NCI-H146 treated with DMSO at 0.1 percent for 48 hours (cell line): Measurements from ENCODE around the gene ITPKB.

Source experiments
- DNase-seq: peaks from one replicate; lab custom pipeline; 2025; ENCODE audit not compliant: unreplicated experiment; lab: John Stamatoyannopoulos, UW

The ITPKB gene

DNA sequence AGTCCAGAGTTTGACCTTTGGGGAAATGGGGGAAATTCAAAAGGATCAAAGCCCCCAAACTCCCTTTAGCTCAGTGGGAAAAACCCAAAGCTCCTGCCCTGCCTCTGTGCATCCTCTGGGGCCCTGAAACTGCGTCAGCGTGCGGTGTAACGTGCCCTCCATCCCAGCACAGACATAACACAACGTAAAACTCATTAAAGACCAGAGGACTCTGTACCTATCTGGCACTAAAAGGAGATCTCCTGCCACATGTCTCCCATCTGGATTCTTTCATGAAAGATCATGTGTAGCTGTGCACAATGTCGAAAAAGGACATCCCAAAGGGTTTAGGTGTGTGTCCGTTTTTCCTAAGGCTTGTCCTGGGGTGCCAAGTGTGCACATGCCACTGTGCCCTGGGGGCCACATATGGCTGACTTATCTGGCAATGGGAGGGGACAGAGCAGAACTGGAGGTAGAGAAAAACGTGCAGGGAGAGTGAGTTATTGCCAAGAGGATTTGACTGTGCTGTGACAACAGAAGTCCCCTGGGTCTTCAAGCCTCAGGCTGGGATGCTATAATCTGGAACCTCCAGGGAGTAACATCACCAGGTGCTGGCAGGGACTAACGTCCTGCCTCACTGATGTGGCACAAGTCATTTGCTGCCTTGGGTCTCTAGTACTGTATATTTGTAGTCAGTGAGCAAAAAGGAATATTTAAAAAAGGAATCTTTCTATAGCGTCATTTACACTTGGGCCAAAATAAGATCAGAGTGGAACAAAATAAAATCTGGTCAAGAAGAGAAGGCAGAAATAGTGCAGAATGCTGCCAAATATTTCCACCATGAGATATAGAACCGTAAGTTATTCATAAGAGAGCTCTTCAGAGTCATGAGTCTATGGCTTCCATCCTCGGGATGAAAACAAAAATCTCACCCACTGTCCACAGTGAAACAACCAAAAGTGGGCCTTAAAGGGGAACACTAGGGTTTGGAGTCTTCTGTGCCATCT lies 52.3 kb downstream of the ITPKB start:
- no peak for DNase-seq

DNA sequence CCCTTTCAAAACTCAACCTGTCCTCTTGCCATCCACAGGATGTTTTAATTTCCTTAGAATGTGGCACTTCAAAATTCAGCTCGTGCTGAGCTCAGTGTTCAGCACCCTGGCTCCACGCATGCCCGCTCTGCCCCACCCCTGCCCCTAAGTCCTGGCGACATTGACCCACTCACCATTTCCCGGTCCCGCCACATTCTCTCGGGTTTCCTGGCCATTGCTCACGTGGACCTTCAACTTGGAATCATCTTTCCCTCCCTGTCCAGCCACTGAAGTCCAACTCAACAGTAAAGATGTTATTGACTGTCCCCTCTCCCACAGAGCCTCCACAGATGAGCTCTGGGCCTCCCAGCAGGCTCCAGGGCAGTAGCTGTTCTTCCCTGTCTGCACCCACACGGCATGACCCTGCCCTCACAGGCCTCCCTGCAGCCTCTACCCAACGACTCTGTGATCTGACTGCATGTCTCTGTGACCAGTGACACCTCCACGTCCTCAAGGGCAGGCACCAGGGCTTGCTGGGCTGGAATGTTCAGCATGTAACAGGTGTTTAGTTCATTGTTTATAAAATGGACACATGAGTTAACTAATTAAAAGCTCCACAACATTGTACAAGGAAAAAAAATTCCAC lies 53.8 kb downstream of the ITPKB start:
- DNase-seq: no peak

DNA sequence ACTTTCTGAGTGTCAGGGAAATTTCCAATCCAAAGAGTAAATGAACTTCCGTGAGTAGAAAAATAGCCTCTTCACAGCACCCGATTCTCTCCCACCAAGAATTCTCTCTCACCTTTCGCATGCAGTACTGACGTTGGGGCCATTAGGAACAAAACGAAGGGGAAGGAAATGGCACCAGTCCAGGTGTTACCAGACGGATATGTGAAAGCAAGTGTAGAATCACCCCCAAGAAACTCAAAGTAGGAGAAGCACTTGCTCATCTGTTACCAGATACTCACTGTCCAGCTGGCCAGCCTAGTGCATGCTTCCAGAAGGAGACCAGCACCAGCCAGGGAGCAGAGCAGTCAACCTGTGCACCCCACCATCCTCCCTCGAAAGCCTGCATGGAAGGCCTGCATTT lies 55.1 kb downstream of the ITPKB start:
- DNase-seq: no peak

DNA sequence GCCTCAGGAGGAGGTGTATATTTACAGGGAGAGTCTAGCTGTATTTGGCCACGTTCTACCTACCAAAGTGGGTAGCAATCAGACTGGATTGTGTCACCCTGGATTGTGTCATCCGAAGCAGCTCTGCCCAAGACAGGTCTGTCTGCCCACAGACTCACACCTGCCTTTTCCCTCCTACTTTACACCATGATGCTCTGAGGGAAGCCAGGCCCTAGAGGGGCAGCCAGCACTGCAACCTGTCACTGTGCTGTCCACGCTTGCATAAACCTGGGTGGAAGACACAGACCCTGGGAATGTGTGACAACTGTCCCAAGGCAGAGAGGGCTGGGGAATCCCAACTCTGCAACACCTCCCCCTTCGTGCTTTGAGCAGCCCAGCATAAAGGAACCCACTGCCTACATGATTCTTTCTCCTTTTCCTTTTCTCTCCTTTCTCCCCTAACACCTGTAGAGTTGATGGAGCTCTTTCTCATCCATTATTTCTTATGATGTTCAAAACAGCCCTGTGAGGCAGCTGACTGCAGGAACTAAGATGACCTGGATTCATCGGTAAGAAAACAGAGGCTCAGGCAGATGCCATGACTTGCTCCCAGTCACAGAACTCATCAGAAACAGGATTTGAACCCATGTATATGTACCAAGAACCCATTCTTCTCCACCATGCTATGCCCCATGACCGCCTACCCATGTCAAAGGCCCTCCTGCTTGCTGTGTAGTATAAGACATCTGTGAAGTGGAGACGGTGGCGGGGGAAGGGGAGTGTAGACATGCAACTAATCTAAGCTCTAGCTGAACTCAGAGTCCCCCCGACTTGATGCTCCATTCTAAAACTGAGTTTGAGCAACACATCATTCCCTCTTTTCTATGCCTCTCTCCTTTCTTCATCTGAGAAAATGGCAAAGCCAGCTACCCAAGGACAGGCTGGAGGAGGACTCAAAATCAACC lies 55.9 kb downstream of the ITPKB start:
- DNase-seq: no peak

- DNase-seq: no peak
These were observed 57.2 kb downstream of the ITPKB start for GRCh38 chr1:226681652-226682493.

GRCh38 chr1:226680653-226681052 lies 58.4 kb downstream of the ITPKB start:
- DNase-seq: no peak

GRCh38 chr1:226679853-226680516 lies 59.1 kb downstream of the ITPKB start:
- DNase-seq: no peak

DNA sequence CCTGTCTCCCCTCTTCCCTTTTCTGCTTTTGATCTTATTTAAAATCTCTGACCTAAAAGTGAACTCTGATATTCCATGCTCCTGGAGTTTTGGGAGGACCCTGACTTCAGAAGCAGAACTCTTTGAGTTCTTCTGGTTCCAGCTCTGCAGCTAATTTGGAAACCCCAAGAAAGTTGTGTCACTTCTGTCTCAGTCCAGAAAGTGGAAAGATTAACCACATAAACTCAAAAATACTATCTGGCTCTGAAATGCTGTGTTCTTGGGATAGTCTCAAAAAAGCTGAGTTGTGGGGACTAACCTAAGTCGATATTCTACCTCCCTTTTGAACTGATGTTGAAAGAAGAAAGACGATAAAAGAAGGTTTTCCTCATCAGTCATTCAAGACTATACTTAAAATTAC lies 59.8 kb downstream of the ITPKB start:
- DNase-seq: no peak

- DNase-seq: no peak
These were observed 60.4 kb downstream of the ITPKB start for GRCh38 chr1:226678701-226679100.

- DNase-seq: no peak
These were observed 60.8 kb downstream of the ITPKB start for GRCh38 chr1:226678251-226678650.

GRCh38 chr1:226677027-226678020 lies 61.8 kb downstream of the ITPKB start:
- no peak for DNase-seq

- DNase-seq: no peak
These were observed 62.7 kb downstream of the ITPKB start for GRCh38 chr1:226676381-226676780.

GRCh38 chr1:226675715-226676357 lies 63.2 kb downstream of the ITPKB start:
- DNase-seq: no peak

- no peak for DNase-seq
These were observed 64.0 kb downstream of the ITPKB start for GRCh38 chr1:226674892-226675714.

- no peak for DNase-seq
These were observed 66.7 kb downstream of the ITPKB start for GRCh38 chr1:226672339-226672762.

- DNase-seq: peak; percentile 79
These were observed 67.8 kb downstream of the ITPKB start for GRCh38 chr1:226671277-226671676.

DNA sequence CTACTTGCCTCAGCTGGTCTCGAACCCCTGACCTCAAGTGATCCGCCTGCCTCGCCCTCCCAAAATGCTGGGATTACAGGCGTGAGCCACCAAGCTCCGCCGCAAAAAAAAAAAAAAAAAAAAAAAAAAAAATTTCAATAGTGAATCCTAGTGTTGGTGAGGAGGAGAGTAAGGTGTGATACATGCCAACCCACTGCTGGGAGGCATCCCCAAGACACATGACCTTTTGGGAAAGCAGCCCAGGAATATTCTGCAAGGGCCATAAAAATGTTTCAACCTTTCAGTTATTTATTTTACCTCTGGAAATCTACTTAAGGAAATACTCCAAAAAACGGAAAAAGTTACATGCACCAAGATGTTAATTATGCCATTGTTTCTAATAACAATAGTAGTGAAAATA lies 69.0 kb downstream of the ITPKB start:
- DNase-seq: no peak
